Ascending aorta (tissue), 2 donors: ENCODE measurements around the gene HOXB8. TPM values are rescaled to one million over a fixed set of nuclear protein-coding genes. Genes with fewer than 3 reads are reported as not detected.
A peak's percentile ranks its signal among the peaks of the same experiment; 100 is the strongest.

Source experiments
- DNase-seq, 2 donors: peaks; one replicate each; pipeline ENCODE4 v3.0.0-alpha.2; 2019; ENCODE audit warnings: low spot score in 2 of 2
- H3K27ac ChIP-seq, 2 donors: fragments of 200-600 bp; sonication (generic); one replicate each; pipeline ENCODE4 v1.5.1; 2016 to 2017; ENCODE audit warnings: mild to moderate bottlenecking in 1 of 2
- H3K27me3 ChIP-seq: fragments of 200-600 bp; sonication (generic); one replicate; pipeline ENCODE4 v1.5.1; 2017
- H3K36me3 ChIP-seq, 2 donors: fragments of 200-600 bp; sonication (generic); one replicate each; pipeline ENCODE4 v1.5.1; 2016
- H3K4me1 ChIP-seq, 2 donors: fragments of 200-600 bp; sonication (generic); one replicate each; pipeline ENCODE4 v1.5.1; 2016 to 2017; ENCODE audit warnings: mild to moderate bottlenecking in 1 of 2
- H3K4me3 ChIP-seq, 2 donors: fragments of 200-600 bp; sonication (generic); one replicate each; pipeline ENCODE4 v1.5.1; 2016 to 2017; ENCODE audit warnings: mild to moderate bottlenecking in 1 of 2
- H3K9me3 ChIP-seq, 2 donors: fragments of 200-600 bp; sonication (generic); one replicate each; pipeline ENCODE4 v1.5.1; 2016
- intact Hi-C: fragments of 100-400 bp; cut with DNase I; formaldehyde crosslinking; loops from one replicate; pipeline ENCODE4 v1.15.1; 2023
- total RNA-seq: library from RNA; depleted of rRNA; stranded (reverse); fragments of >200 nt; gene quantifications from one replicate; pipeline ENCODE4 v1.1.0, GENCODE V29; 2016
- TF ChIP-seq, protein P1 (sequence below), 3 experiments: fragments of 200-600 bp in 2 of 3; fragments of 450-650 bp in 1 of 3; sonication (generic) in 2 of 3; IDR thresholded peaks; one replicate each; pipeline ENCODE4 v1.5.1; 2016 to 2019; ENCODE audit warnings: antibody characterized with exemption in 3 of 3, mild to moderate bottlenecking in 1 of 3, moderate library complexity in 1 of 3

The HOXB8 gene
- total RNA-seq, 1 donor from 2014 or later = not detected

- intact Hi-C loops = no loop called here
- Histone ChIP-seq H3K36me3 (no peaks in the 10 kb centered on the region), H3K4me3 (peak within 1 kb of the TSS; percentile 35 to 60), H3K9me3 (no peaks in the 10 kb centered on the region), H3K4me1 (peaks cover 15 to 21% of the 10 kb centered on the region in 2 donors), H3K27ac (no peak within 1 kb of the TSS), H3K27me3 (peaks cover 29% of the 10 kb centered on the region)
- TF ChIP-seq, protein P1, sequence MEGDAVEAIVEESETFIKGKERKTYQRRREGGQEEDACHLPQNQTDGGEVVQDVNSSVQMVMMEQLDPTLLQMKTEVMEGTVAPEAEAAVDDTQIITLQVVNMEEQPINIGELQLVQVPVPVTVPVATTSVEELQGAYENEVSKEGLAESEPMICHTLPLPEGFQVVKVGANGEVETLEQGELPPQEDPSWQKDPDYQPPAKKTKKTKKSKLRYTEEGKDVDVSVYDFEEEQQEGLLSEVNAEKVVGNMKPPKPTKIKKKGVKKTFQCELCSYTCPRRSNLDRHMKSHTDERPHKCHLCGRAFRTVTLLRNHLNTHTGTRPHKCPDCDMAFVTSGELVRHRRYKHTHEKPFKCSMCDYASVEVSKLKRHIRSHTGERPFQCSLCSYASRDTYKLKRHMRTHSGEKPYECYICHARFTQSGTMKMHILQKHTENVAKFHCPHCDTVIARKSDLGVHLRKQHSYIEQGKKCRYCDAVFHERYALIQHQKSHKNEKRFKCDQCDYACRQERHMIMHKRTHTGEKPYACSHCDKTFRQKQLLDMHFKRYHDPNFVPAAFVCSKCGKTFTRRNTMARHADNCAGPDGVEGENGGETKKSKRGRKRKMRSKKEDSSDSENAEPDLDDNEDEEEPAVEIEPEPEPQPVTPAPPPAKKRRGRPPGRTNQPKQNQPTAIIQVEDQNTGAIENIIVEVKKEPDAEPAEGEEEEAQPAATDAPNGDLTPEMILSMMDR (IDR thresholded peaks at IDR 0.05) = no peak
- DNase-seq = no peak
Measured at GRCh38 chr17:48626245-48627117, 11.4 kb upstream of the HOXB8 start, which contains the start of gene HOXB9. Gene HOXB9, minus strand, starts transcription at chr17:48626358. Its CDS starts 89 bp downstream, at chr17:48626269.

- intact Hi-C loops = no loop called here
- H3K27ac ChIP-seq = no peak overlapping the region
- TF ChIP-seq, protein P1 (IDR thresholded peaks at IDR 0.05) = no peak
- peaks cover 29% of the 10 kb centered on the region for H3K27me3 ChIP-seq
- H3K36me3 ChIP-seq = no peaks in the 10 kb centered on the region
- no peaks in the 10 kb centered on the region for H3K9me3 ChIP-seq
- H3K4me3 ChIP-seq = peak overlapping the region; percentile 35 to 60
- peaks cover 15 to 21% of the 10 kb centered on the region in 2 donors for H3K4me1 ChIP-seq
- no peak for DNase-seq
Measured at GRCh38 chr17:48625495-48626244, 10.6 kb upstream of the HOXB8 start.

DNA sequence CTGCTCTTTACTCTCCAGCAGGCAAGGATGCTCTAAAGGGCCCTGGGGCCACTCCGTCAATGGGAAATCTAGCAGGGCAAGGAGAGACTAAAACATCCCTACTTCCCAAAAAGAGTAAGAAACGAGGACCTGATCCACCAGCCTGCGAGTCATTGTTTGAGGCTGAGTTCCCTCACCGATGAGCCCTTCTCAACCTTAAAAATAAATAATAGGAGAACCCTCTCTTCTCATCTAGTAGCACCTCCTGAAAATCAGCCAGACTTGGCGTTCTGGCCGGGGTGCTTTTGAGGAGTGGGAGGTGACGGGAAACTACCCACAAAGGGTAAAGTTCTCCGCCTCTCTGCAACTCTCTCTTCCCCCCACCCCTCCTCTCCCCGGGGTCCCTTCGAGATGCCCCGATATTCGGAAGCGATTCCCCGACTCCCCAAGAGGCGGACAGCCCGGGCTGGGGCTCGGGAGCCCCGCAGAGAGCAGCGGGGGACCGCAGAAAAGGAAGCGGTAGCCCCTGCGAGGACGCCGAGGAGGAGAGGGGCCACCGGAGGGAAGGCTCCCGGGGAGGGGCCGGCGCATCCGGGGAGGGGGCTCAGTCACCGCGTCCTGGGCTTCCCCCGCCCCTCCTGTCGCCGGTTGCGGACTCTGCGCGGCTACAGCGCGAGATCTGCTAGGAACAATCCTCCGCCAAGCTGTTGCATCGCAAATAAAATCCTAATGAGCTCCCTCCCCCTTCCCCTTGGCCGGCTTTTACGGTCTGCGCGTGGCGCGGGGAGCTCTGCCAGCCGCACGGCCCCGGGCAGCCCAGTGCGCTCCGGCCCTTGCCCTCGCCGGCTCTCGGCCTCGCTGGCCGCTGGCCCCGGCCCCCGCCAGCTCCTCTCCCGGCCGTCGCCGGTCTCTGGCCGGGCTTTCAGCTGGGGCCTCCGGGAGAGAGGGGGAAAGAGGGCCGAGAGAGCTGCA is 9.7 kb upstream of the HOXB8 start:
- H3K27me3 ChIP-seq = peaks cover 29% of the 10 kb centered on the region
- peaks cover 15 to 21% of the 10 kb centered on the region in 2 donors for H3K4me1 ChIP-seq
- DNase-seq = no peak
- peak overlapping the region; percentile 35 to 60 for H3K4me3 ChIP-seq
- intact Hi-C loops = no loop called here
- no peak overlapping the region for H3K27ac ChIP-seq
- TF ChIP-seq, protein P1 (IDR thresholded peaks at IDR 0.05) = no peak
- no peaks in the 10 kb centered on the region for H3K9me3 ChIP-seq
- H3K36me3 ChIP-seq = no peaks in the 10 kb centered on the region

- Histone ChIP-seq H3K36me3 (no peaks in the 10 kb centered on the region), H3K4me3 (no peak overlapping the region), H3K9me3 (no peaks in the 10 kb centered on the region), H3K4me1 (peaks cover 15 to 21% of the 10 kb centered on the region in 2 donors), H3K27ac (no peak overlapping the region), H3K27me3 (peaks cover 29% of the 10 kb centered on the region)
- TF ChIP-seq, protein P1 (IDR thresholded peaks at IDR 0.05) = no peak
- intact Hi-C loops = no loop called here
- DNase-seq = no peak
Measured at GRCh38 chr17:48624118-48624517, 9.0 kb upstream of the HOXB8 start.

DNA sequence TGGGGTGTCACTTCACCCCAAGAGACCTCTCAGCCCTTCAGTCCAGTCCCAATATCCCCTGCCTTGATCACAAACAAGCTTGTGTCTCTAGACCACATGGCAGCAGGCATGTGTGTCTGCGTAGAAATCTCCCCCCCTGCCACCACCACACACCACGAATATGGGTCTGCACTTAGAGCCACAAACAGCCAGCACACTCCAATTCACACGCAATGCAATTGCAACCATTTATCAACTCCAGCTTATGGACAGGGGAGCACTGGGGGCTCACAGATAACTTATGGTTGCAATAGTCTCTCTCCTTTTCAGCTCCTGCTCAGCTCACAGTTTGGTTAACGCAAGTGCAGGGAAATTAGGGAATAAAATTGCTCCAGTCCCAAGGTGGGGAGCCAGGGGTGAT is 8.5 kb upstream of the HOXB8 start:
- no peaks in the 10 kb centered on the region for H3K9me3 ChIP-seq
- H3K36me3 ChIP-seq = no peaks in the 10 kb centered on the region
- no peak overlapping the region for H3K27ac ChIP-seq
- no peak overlapping the region for H3K4me3 ChIP-seq
- no peak for DNase-seq
- intact Hi-C loops = no loop called here
- peaks cover 29% of the 10 kb centered on the region for H3K27me3 ChIP-seq
- TF ChIP-seq, protein P1 (IDR thresholded peaks at IDR 0.05) = no peak
- peaks cover 15 to 21% of the 10 kb centered on the region in 2 donors for H3K4me1 ChIP-seq
